IMR-90 (cell line): ENCODE data around the gene PHF20. TPM values are rescaled to one million over a fixed set of nuclear protein-coding genes. Genes with fewer than 3 reads are reported as not detected.

Experiments
- ATAC-seq: fragments of 200-7000 bp; cut with Tn5 transposase; 2 replicates; pipeline ENCODE4 v1.9.1; 2020; ENCODE audit warnings: low read depth, mild to moderate bottlenecking, moderate library complexity
- BruUV-seq: library from RNA; stranded (reverse); fragments of 400-500 nt; replicated peaks from 2 replicates; lab custom pipeline; 2021; lab: Mats Ljungman, UMichigan
- CTCF ChIA-PET: fragments of 300-600 bp; formaldehyde crosslinking; extraction: SDS; loops from one replicate; lab custom pipeline; 2021; ENCODE audit warnings: antibody characterized with exemption; lab: Yijun Ruan, JAX
- POLR2A ChIA-PET: fragments of 300-600 bp; sonication (Branson Sonifier 250); formaldehyde crosslinking; loops from one replicate; lab custom pipeline; 2022; ENCODE audit warnings: antibody characterized with exemption; ENCODE audit not compliant: unreplicated experiment; lab: Charles Lee
- DNase-seq: peaks from one replicate; pipeline ENCODE4 v3.0.0; 2013
- H2AFZ ChIP-seq: replicated peaks from 2 replicates; pipeline ENCODE3; 2013; ENCODE audit warnings: low read length, mild to moderate bottlenecking; ENCODE audit not compliant: poor library complexity
- H2AK5ac ChIP-seq: 2 replicates; pipeline ENCODE4 v1.6.1; 2013; ENCODE audit warnings: low read depth, low read length, inconsistent platforms
- H2AK9ac ChIP-seq: replicated peaks from 2 replicates; pipeline ENCODE3; 2013; ENCODE audit warnings: mild to moderate bottlenecking, low read depth, low read length, moderate library complexity; ENCODE audit not compliant: poor library complexity
- H2BK120ac ChIP-seq: 2 replicates; pipeline ENCODE4 v1.6.1; 2013; ENCODE audit warnings: low read depth, low read length, inconsistent platforms
- H2BK15ac ChIP-seq: 3 replicates; pipeline ENCODE4 v1.6.1; 2013; ENCODE audit warnings: low read depth, low read length, inconsistent platforms
- H2BK20ac ChIP-seq: 2 replicates; pipeline ENCODE4 v1.6.1; 2013; ENCODE audit warnings: low read depth, mild to moderate bottlenecking, inconsistent platforms, low read length, moderate library complexity
- H2BK5ac ChIP-seq: 2 replicates; pipeline ENCODE4 v1.6.1; 2013; ENCODE audit warnings: mild to moderate bottlenecking, low read depth, low read length, inconsistent platforms; ENCODE audit not compliant: poor library complexity, severe bottlenecking
- H3K14ac ChIP-seq: replicated peaks from 2 replicates; pipeline ENCODE4 v1.6.1; 2013; ENCODE audit warnings: low read depth, low read length, inconsistent platforms
- H3K18ac ChIP-seq: 2 replicates; pipeline ENCODE4 v1.6.1; 2013; ENCODE audit warnings: low read depth, low read length, control low read depth
- H3K23ac ChIP-seq: 2 replicates; pipeline ENCODE4 v1.6.1; 2013; ENCODE audit warnings: low read depth, low read length, inconsistent platforms
- H3K27ac ChIP-seq: 2 replicates; pipeline ENCODE4 v1.5.1; 2013; ENCODE audit warnings: mild to moderate bottlenecking, control low read depth, low read length; ENCODE audit not compliant: insufficient read depth
- H3K27me3 ChIP-seq: 2 replicates; pipeline ENCODE4 v1.6.1; 2013; ENCODE audit warnings: low read length; ENCODE audit not compliant: control insufficient read depth, insufficient read depth
- H3K36me3 ChIP-seq: 2 replicates; pipeline ENCODE4 v1.6.1; 2013; ENCODE audit warnings: low read length, mixed read lengths; ENCODE audit not compliant: control insufficient read depth, insufficient read depth
- H3K4ac ChIP-seq: 2 replicates; pipeline ENCODE4 v1.6.1; 2013; ENCODE audit warnings: low read depth, low read length, inconsistent platforms
- H3K4me1 ChIP-seq: 2 replicates; pipeline ENCODE4 v1.6.1; 2013; ENCODE audit warnings: low read length, mixed read lengths; ENCODE audit not compliant: control insufficient read depth, insufficient read depth
- H3K4me2 ChIP-seq: 2 replicates; pipeline ENCODE4 v1.6.1; 2013; ENCODE audit warnings: low read depth, mild to moderate bottlenecking, control low read depth, low read length, moderate library complexity
- H3K4me3 ChIP-seq: 2 replicates; pipeline ENCODE4 v1.5.1; 2013; ENCODE audit warnings: low read depth, mild to moderate bottlenecking, control low read depth, low read length, moderate library complexity; ENCODE audit not compliant: insufficient read depth
- H3K56ac ChIP-seq: 2 replicates; pipeline ENCODE4 v1.6.1; 2013; ENCODE audit warnings: low read length, inconsistent platforms; ENCODE audit not compliant: insufficient read depth; ENCODE audit errors: extremely low read depth
- H3K79me1 ChIP-seq, 2 experiments: 2 replicates each; pipeline ENCODE4 v1.6.1; 2013; ENCODE audit warnings: low read length in 2 of 2, inconsistent platforms in 1 of 2, low read depth in 1 of 2
- H3K9ac ChIP-seq: 2 replicates; pipeline ENCODE4 v1.6.1; 2013; ENCODE audit warnings: low read depth, low read length, control low read depth
- H3K9me1 ChIP-seq: 2 replicates; pipeline ENCODE4 v1.6.1; 2013; ENCODE audit warnings: low read length, inconsistent platforms; ENCODE audit not compliant: insufficient read depth
- H3K9me3 ChIP-seq: 2 replicates; pipeline ENCODE4 v1.6.1; 2013; ENCODE audit warnings: low read length; ENCODE audit not compliant: control insufficient read depth, insufficient read depth
- H4K20me1 ChIP-seq: 2 replicates; pipeline ENCODE4 v1.6.1; 2013; ENCODE audit warnings: low read length, inconsistent platforms; ENCODE audit not compliant: insufficient read depth
- H4K5ac ChIP-seq: 2 replicates; pipeline ENCODE4 v1.6.1; 2013; ENCODE audit warnings: mild to moderate bottlenecking, low read depth, low read length, control low read depth
- H4K8ac ChIP-seq, 2 experiments: 2 replicates each; pipeline ENCODE4 v1.6.1; 2013; ENCODE audit warnings: low read depth in 2 of 2, low read length in 2 of 2, control low read depth in 1 of 2, inconsistent platforms in 1 of 2
- H4K91ac ChIP-seq: 2 replicates; pipeline ENCODE4 v1.6.1; 2013; ENCODE audit warnings: low read depth, low read length, inconsistent platforms; ENCODE audit not compliant: insufficient read depth
- CEBPB ChIP-seq: IDR thresholded peaks from 2 replicates; pipeline ENCODE4 v1.6.1; 2012; ENCODE audit warnings: low read depth, low read length, improper control_type of control experiment
- FOS ChIP-seq: fragments of 150-350 bp; IDR thresholded peaks from 2 replicates; pipeline ENCODE4 v1.6.1; 2016; ENCODE audit warnings: low read depth, low read length
- RFX5 ChIP-seq: IDR thresholded peaks from 2 replicates; pipeline ENCODE4 v1.8.0; 2012; ENCODE audit warnings: low read depth, mild to moderate bottlenecking, low read length, moderate library complexity
- SMC3 ChIP-seq: fragments of 150-350 bp; IDR thresholded peaks from 2 replicates; pipeline ENCODE4 v1.6.1; 2016; ENCODE audit warnings: low read depth, mild to moderate bottlenecking, antibody characterized with exemption, low read length, moderate library complexity
- USF2 ChIP-seq: fragments of 150-350 bp; IDR thresholded peaks from 2 replicates; pipeline ENCODE4 v1.6.1; 2017; ENCODE audit warnings: mild to moderate bottlenecking, antibody characterized with exemption, low read length, low read depth
- WGBS, 2 experiments: methylation state at CpG; one replicate each; pipeline versions ENCODE4 v1.1.5 to v1.1.7; 2013; ENCODE audit warnings: missing lambda C conversion rate in 2 of 2; ENCODE audit not compliant: insufficient read length in 1 of 2; ENCODE audit errors: extremely low coverage in 2 of 2; 5-methylcytosine and 5-hydroxymethylcytosine counted together
- dilution Hi-C: fragments of 300-500 bp; cut with HindIII; formaldehyde crosslinking; loops from one replicate; pipeline ENCODE4 v1.14.3; 2018; ENCODE audit warnings: low sequenced_read_pairs; ENCODE audit not compliant: unreplicated experiment
- in situ Hi-C: fragments of 300-500 bp; cut with MboI; formaldehyde crosslinking; loops from 3 replicates; pipeline ENCODE4 v1.14.3; 2019; ENCODE audit warnings: low sequenced_read_pairs, inconsistent platforms, mixed read lengths
- intact Hi-C: fragments of 100-400 bp; cut with micrococcal nuclease; formaldehyde crosslinking; loops from 2 replicates; pipeline ENCODE4 v1.10.0; 2022
- polyA plus RNA-seq, 3 experiments: library from polyadenylated mRNA; depleted of rRNA; stranded (reverse); fragments of >200 nt; gene quantifications; 2 replicates each; pipeline ENCODE4 v1.2.3, GENCODE V29; 2012; ENCODE audit warnings: low replicate concordance in 1 of 3
- total RNA-seq: library from RNA; depleted of rRNA; stranded (reverse); fragments of >200 nt; gene quantifications from 2 replicates; pipeline ENCODE4 v1.2.3, GENCODE V29; 2012

The PHF20 gene
- total and polyA plus RNA-seq, 2 of the 4 experiments (the other 2 are of a cell fraction) = 22.0 to 22.5 TPM

DNA sequence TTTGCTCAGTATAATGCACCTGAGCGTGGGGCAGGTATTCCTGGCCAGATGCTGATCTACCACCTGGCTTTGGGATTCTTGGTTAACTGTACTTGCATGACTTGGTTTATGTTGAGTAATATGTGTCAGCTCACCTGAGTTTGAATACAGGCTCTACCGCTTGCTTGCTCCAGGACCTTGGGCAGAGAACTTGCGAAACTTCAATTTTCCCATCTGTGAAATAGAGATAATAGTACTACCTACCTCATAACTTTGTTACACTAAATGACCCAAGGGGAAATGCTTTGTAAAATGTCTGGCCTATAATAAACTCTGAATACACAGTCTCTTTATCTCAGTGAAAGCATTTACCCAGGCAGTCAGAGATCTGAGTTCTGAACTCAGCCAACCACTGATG, 130.7 kb downstream of the PHF20 start:
- Histone ChIP-seq H3K9me1 (peaks cover 29% of the 10 kb centered on the region), H4K5ac (no peak overlapping the region), H4K91ac (0 out of 2 replicates have a peak overlapping the region, but pooled peaks have one; percentile 31), H2AK5ac (peak overlapping the region; percentile 38; the same call in 1 of the 2 replicates), H3K27ac (peak overlapping the region; percentile 45), H2BK20ac (peak overlapping the region; percentile 23; the same call in 1 of the 2 replicates), H2BK120ac (peak overlapping the region; percentile 24), H2AK9ac (no peak overlapping the region), H3K9ac (no peak overlapping the region), H3K14ac (0 out of 2 replicates have a peak overlapping the region, but pooled peaks have one; percentile 36), H4K8ac (0 out of 4 replicates have a peak overlapping the region, but pooled peaks of 1 of the 2 experiments have one; percentile 10), H2BK5ac (peak overlapping the region; percentile 23), H4K20me1 (peaks cover 23% of the 10 kb centered on the region; the same call in 1 of the 2 replicates), H2BK15ac (peak overlapping the region; percentile 0), H3K4me2 (peak overlapping the region; percentile 24), H3K56ac (no peak overlapping the region), H3K4ac (peak overlapping the region; percentile 24), H3K23ac (0 out of 2 replicates have a peak overlapping the region, but pooled peaks have one; percentile 25), H3K4me3 (no peak overlapping the region), H2AFZ (no peak overlapping the region), H3K27me3 (no peaks in the 10 kb centered on the region), H3K18ac (peak overlapping the region; percentile 0; the same call in 1 of the 2 replicates), H3K79me1 (peaks cover 46 to 73% of the 10 kb centered on the region in 2 experiments), H3K36me3 (peaks cover 18% of the 10 kb centered on the region), H3K9me3 (no peaks in the 10 kb centered on the region), H3K4me1 (peaks cover 15% of the 10 kb centered on the region)
- ChIA-PET CTCF (no interaction called here), POLR2A (interaction anchor here (0.5 to 1.0 kb wide), 2 partner anchors 10 to 134 kb away, joined by 3 read pairs; no protein-coding TSS in a partner anchor)
- in situ Hi-C loops = loop anchor here (25.0 kb wide), 1 partner anchor 390 kb away; no protein-coding TSS in a partner anchor
- ATAC-seq (no peak), DNase-seq (no peak)
- no TSS peak for BruUV-seq
- intact Hi-C loops = no loop called here
- dilution Hi-C loops = no loop called here
- 100% methylated on average over 1 of the region's 3 CpGs; no CpG with 5 or more reads in 1 of the 2 experiments for WGBS, 2 experiments
- TF ChIP-seq CEBPB (peak; percentile 20; the same call in 1 of the 2 replicates), SMC3 (no peak), RFX5 (no peak), FOS (no peak), USF2 (no peak)
